NCI-H82 (cell line): ENCODE data around the gene LMCD1.

Source experiments
- DNase-seq: peaks from one replicate; lab custom pipeline; 2025; lab: John Stamatoyannopoulos, UW

LMCD1 gene

GRCh38 chr3:8505621-8506020 lies 4.0 kb downstream of the LMCD1 start:
- no peak for DNase-seq

GRCh38 chr3:8506571-8507061 lies 5.0 kb downstream of the LMCD1 start:
- DNase-seq: no peak

DNA sequence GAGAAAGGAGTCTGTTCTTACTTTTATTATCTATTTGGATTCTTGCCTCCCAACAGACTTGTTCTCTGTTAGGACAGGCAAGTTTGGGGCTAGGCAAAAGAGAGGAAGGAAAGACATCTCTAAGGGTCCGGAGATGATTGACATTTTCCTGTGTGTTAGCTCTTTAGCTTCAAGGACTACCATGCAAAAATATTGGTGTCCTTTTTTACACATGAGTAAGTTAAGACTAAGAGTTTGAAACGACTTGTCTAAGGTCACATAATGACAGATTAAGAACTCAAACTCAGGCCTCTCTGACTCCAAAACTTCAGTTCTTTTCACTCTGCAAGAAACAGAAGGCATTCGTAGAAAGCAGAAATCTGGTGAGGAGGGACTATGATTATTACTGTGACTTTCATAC lies 5.9 kb downstream of the LMCD1 start:
- DNase-seq: no peak

DNA sequence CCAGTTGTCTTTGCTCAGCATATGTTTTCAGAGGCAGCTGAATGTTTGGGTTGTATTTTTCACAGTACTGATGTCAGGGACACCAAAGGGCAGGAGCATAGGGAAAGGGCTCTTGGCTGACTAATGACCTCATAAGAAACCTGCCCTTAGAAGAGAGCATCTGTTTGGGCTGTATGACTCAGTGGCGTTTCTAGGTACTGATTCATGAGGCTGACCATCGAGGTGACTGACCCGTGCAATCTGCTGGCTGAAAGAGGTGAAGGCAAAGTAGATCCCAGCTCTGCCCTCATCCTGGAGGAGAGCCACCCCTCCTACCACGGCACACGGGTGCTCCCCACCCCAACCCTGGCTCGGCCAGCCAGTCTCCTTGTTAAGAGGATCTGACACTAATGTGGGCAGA lies 8.3 kb downstream of the LMCD1 start:
- no peak for DNase-seq

- DNase-seq: no peak
Observed at GRCh38 chr3:8512234-8512633, 10.6 kb downstream of the LMCD1 start.

DNA sequence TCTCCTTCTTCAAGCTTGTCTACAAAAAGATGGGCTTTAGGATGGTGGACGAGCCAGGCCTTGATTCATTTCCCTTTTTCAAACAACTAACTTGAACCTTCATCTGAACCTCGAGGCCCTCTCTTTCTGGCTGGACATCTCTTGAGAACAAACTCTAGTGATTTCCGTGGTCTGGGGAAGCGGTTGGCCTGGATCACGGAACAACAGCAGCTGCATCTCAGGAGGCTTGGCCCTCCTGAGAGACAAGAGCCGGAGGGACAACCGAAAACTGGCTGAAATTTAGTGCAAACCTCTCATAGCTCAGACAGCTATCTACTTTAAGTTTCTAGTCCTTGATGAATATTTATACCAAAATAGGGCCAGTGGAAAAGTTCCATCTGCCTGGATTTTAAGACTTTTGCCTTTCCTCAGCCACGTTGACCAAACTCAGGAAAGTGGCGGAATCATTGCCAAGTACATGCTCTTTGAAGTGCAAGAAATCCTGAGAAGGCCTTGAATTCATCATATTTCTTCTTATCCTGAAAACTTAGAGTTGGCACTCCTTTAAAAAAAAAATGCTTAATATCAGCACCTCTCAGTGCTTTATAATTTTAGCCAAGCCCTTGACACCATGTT lies 14.5 kb downstream of the LMCD1 start:
- no peak for DNase-seq

GRCh38 chr3:8516783-8517182 lies 15.2 kb downstream of the LMCD1 start:
- DNase-seq: no peak

GRCh38 chr3:8517487-8517886 lies 15.9 kb downstream of the LMCD1 start:
- no peak for DNase-seq

- no peak for DNase-seq
Observed at GRCh38 chr3:8518138-8518537, 16.5 kb downstream of the LMCD1 start.

- no peak for DNase-seq
Observed at GRCh38 chr3:8519156-8519555, 17.5 kb downstream of the LMCD1 start.

GRCh38 chr3:8519774-8520448 lies 18.3 kb downstream of the LMCD1 start:
- DNase-seq: no peak

GRCh38 chr3:8520816-8521403 lies 19.3 kb downstream of the LMCD1 start:
- no peak for DNase-seq

GRCh38 chr3:8523041-8523440 lies 21.4 kb downstream of the LMCD1 start:
- no peak for DNase-seq

GRCh38 chr3:8524249-8524648 lies 22.6 kb downstream of the LMCD1 start:
- DNase-seq: no peak

- DNase-seq: no peak
Observed at GRCh38 chr3:8524656-8525399, 23.2 kb downstream of the LMCD1 start.

DNA sequence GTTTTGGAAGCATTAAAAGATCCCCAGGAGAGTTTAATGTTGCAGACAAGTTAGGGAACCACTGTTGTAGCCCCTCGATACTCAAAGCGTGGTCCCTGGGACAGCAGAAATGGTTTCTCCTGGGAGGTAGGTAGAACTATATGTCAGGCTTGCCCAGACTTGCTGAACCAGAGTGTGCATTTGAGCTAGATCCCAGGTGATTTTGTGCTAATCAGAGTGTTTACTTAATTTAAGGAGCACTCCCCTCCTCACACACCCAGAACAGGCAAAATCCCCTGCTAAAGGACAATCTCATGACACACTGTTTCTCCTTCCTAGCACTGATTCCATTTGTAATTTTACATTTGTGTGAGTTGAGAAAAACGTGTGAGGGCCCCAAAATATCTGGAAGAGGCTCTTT lies 24.3 kb downstream of the LMCD1 start:
- no peak for DNase-seq

DNA sequence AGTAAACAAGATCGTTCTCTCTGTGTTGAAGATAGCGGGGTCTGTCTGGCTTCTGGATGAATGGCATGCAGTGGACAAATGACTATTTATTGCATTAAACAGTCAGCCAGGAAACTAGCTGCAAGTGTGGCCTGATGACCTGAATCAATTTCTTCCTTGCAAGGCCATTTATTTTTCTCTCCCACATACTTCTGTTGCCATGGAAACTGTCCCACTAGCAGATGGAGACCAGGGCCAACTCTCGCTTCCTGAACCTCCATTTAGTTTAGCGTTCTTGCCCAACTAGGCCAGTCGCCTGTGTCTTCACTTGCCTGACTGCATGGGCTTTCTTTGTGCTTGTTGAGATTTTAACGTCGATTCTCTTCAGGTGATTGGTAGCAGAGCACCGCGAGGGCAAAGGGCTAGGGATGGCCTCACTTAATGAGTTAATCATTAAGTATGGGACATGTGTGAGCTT lies 27.6 kb downstream of the LMCD1 start:
- DNase-seq: no peak

DNA sequence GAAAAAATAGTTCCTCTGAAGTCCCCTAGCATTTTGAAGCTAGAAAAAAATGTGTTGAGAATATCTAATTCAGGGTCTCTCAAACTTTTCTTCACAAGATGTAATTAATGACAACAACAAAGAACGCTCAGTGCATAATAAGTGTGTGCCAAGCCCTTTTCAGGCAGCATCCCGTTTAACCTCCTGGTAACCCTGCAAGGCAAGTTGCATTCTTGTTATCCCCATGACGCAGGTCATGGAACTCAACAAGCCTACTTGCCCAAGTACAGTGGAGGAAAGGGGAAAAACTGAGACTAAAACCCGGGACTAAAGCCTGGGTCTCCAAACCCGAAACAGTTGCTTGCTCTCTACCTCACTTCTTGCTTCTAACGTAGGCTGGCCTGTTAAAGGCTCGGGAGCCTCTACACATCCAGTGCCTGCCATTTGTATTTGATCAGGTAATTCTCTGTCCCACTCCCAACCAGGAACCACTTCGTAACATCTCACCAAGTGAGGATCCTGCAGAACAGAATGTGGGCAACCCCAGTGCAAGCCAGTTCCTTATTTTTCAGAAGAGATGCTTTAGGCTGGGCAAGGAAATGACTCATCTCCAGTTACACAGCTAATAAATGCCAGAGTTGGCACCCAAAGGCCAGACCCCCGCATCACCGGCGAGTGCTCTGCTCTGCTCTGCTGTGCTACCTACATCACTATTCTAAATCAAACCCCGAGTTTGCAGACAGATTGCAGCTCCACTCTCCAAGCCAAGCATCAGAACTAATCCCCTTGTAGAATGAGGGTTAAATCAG lies 28.3 kb downstream of the LMCD1 start:
- DNase-seq: peak; percentile 10

DNA sequence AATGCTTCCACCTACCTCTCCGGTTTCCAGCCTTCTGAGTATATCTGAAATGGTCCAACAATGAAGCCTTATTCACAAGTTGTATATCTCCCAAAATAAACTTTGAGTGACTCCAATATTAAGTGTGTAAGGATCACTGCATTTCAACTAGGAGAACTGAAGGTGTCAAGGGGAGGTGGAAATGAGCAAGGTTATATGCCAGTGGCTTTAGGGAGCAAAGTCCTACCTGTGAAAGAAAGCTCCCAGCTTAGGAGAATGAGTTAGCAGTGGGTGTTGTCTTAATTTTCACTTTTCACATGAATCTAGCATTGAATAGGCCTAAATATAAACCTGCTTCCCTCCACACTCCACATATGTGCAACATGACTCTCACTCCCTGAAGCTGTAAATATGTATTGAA lies 29.0 kb downstream of the LMCD1 start:
- DNase-seq: no peak

DNA sequence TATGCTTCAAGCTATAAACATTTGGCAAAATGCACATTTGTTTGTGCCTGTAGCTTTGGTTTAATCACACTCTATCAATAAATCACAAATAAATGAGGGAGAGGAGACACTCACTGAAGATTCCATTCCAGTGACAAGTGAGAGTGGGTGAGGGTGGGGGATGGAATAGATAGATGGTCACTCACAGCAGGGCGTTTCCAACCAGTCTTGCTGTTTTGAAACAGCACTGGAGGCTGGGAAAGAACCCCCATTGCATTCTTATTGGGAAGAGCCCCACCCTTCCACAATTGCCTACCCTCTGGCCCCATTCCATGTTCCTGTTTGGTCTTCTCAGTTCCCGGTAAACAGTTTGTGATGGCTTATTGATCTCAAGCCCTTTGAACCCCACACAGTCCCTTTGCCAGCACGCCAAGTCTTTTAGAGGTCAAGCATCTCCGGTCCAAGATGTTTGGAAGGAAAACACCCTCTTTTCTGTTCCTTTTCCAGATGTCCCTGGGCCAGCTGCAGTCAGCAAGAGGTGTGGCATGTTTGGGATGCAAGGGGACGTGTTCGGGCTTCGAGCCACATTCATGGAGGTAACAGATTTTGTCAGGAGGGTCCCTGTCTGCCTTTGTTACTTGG lies 30.7 kb downstream of the LMCD1 start:
- no peak for DNase-seq
